Ishikawa (cell line): Measurements from ENCODE around the gene SH2D2A.

Experiments
- NFIC ChIP-seq: IDR thresholded peaks from 2 replicates; pipeline ENCODE4 v1.6.1; 2012
- REST ChIP-seq: IDR thresholded peaks from 2 replicates; pipeline ENCODE4 v1.6.1; 2012; ENCODE audit warnings: low read depth, mild to moderate bottlenecking

GRCh38 chr1:156848461-156849150, 32.0 kb upstream of the SH2D2A start:
- no peak for TF ChIP-seq NFIC
- no peak for TF ChIP-seq REST
